M059J (cell line): Measurements from ENCODE around the gene TCF12. TPM values are rescaled to one million over a fixed set of nuclear protein-coding genes. Genes with fewer than 3 reads are reported as not detected.
"Not testable (repeated sequence)": the region's sequence is repeated elsewhere in the genome, so short reads cannot be mapped to it uniquely, and the experiment has no call there.

ENCODE experiments used
- DNase-seq: peaks from one replicate; pipeline ENCODE4 v3.0.0-alpha.2; 2012; ENCODE audit warnings: low read depth
- total RNA-seq: library from RNA; depleted of rRNA; stranded (reverse); fragments of >200 nt; shearing (Covaris generic); gene quantifications from 2 replicates; pipeline ENCODE4 v1.2.3, GENCODE V29; 2014

TCF12 gene
- total RNA-seq, 1 experiment from 2014 or later, result 51.7 TPM

DNA sequence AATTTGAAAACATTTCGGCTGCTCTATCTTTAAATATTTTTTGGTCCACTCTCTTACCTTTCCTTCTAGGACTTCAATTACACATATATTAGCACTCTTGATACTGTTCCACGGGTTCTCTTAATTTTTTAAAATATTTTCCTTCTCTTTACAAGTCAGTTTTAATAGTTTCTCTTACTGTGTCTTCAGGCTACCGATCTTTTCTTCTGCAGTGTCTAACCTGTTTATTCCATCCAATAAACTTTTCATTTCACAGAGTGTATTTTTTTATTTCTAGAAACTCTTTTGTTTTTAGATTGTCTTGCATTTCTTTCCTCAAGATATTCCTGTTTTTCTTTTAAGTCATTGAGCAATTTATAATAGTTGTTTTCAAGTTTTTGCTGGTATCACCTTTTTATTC lies 27.7 kb downstream of the TCF12 start:
- no peak for DNase-seq

DNA sequence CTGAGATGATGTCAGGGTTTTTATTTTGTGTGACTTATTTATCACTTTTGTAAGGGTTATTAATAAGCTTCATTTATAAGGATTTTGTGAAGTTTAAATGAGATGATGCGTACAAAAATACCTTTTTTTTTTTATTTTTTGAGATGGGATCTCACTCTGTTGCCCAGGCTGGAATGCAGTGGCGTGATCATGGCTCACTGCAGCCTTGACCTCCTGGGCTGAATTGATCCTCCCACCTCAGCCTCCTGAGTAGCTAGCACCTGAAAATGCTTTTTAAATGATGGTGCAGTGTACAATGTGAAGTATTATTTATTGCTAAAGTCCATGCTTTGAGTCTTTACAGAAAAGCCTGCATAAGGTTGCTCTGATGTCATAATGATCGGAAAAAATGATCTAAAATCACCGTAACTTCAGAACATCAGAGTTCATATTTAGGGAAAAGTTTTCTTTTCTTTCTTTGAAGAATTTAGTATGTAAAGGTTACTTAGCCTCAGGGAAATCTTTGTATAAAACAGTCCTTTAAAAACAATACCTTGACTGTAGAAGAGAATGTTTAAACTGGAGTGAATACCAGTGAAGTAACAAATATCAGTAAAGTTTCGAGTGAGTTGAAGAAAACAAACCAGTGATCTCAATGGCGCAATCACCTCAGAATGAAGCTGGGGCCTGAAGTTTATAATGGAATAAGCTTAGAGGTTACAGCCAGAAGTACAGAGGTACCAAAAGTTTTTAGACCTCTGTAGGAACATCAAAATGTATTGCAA lies 29.7 kb downstream of the TCF12 start:
- no peak for DNase-seq

GRCh38 chr15:56948764-56949101 lies 30.3 kb downstream of the TCF12 start:
- no peak for DNase-seq

GRCh38 chr15:56950979-56951378 lies 32.5 kb downstream of the TCF12 start:
- no peak for DNase-seq

DNA sequence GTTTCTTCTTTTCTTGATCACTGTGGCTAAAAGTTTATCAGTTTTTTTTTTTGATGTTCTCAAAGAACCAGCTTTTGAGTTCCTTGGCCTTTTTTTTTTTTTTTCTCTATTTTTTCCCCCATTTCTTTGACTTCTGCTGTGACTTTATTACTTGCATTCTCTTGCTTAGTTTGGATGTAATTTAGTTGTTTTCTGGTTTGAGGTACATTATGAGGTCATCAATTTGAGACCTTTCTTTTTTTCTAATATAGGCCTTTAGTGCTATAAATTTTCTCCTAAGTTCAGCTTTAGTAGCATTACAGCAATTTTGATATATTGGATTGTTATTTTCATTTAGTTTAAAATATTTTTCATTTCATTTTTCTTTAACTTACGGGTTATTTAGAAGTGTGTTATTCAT lies 35.3 kb downstream of the TCF12 start:
- no peak for DNase-seq

DNA sequence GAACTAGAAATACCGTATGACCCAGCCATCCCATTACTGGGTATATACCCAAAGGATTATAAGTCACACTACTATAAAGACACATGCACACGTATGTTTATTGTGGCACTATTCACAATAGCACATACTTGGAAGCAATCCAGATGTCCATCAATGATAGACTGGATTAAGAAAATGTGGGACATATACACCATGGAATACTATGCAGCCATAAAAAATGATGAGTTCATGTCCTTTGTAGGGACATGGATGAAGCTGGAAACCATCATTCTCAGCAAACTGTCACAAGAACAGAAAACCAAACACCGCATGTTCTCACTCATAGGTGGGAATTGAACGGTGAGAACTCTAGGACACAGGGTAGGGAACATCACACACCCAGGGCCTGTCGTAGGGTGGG lies 36.6 kb downstream of the TCF12 start:
- not testable (repeated sequence) for DNase-seq

DNA sequence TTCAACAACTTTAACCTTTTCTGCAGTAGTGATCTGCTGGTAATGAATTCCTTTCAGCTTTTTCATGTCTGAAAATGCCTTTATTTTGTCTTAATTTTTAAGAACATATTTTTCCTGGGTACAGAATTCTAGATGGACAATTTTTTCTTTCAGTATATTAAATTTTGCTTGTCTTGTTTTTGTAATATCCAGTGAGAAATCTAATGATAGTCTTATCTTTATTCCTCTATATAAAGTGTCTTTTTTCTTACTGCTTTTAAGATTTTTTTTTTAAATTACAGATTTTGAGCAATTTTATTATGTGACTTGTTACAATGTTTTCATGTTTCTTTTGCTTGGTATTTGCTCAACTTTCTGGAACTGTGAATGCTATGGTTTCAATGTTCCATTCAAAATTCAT lies 38.1 kb downstream of the TCF12 start:
- no peak for DNase-seq

GRCh38 chr15:56957812-56958406 lies 39.5 kb downstream of the TCF12 start:
- DNase-seq, result no peak

DNA sequence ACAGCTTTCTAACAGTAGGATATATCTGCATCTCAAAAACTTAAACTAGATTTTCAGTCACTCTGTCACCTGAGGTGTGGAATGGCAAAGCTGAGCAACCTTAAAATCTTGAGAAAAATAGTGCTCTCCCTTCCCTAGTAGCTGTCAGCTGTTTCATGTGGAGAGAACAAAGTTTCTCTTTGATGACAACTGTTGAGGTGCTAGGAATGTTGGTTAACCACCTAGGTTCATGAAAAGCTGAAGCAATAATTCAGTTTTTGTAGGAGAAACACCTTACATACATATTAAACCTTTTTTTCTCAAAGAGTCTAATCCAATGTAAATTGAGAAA lies 40.8 kb downstream of the TCF12 start:
- no peak for DNase-seq

DNA sequence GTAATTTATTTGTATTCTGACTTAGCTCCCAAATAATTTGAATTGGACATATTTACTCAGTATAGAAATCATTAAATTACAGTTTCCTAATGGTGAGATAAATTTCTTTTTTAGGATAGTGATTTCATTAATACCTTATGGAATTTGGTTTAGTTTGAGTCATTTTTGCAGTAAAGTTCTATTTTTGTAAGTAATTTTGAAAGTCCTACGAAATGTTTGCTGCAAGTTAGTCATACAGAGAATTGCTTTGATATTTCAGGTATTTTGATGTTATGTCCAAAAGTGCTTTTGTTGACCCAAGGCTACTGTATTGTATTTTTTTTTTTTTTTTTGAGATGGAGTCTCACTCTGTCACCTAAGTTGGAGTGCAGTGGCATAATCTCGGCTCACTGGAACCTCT lies 41.7 kb downstream of the TCF12 start:
- no peak for DNase-seq

- DNase-seq, result no peak
These were observed 44.7 kb downstream of the TCF12 start for GRCh38 chr15:56963126-56963525.

- no peak for DNase-seq
These were observed 45.3 kb downstream of the TCF12 start for GRCh38 chr15:56963710-56964109.

- DNase-seq, result peak; percentile 49
These were observed 45.7 kb downstream of the TCF12 start for GRCh38 chr15:56964182-56964581.

DNA sequence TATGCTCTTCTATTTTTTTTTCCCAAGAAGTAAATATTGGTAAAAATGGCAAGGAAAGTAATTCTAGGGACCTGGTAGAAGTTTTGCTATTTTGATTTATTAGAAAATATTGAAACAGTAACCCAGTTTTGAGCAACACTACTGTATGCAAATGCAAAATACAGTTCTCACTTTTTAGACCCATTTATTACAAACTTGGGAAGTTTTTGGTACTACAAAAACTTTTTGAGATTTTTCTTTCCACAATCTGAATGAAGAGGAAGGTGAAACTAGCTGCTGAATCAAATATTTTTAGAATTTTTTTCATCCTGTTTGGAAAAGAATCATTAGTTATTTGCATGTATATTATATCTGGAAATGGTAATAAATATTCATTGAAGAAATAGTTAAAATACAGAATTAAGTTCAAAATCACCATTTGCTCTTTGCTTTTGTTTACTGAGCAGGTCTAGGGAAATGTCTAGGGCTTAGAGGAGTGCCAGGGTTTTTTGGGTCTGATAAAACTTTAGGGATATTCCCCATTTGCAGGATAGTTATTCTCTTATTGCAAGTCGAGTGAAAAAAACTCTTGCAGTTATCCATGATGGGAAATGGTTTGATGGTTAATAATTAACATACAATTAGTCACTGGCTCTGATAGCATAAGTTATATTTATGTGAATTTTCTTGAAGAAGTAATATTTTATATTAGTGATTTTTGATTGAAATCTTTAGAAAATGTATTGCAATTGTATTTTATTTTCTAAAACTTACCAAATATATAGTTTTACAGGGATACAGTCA lies 47.0 kb downstream of the TCF12 start:
- DNase-seq, result no peak

DNA sequence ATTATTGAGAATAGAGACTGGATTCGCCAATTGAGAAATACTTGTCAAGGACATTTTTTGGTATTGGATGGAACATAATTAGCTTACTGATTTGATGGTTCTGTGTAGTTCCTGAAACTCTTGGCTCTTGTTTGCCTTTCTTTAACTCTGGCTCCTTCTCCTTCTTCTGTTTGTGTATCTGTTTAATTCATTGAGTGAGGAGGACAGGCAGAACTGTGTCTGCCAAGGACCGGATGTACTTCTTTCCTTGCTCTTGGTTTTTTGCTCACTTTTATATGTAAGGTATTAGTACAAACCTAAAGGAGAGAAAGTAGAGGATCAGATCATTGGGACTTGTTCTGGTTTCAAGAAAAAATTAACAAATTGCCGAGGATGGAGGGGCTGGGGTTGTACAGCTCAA lies 48.9 kb downstream of the TCF12 start:
- DNase-seq, result no peak

- no peak for DNase-seq
These were observed 49.8 kb downstream of the TCF12 start for GRCh38 chr15:56968256-56968655.

GRCh38 chr15:56968821-56969220 lies 50.4 kb downstream of the TCF12 start:
- no peak for DNase-seq

GRCh38 chr15:56969265-56969895 lies 50.9 kb downstream of the TCF12 start:
- DNase-seq, result no peak

DNA sequence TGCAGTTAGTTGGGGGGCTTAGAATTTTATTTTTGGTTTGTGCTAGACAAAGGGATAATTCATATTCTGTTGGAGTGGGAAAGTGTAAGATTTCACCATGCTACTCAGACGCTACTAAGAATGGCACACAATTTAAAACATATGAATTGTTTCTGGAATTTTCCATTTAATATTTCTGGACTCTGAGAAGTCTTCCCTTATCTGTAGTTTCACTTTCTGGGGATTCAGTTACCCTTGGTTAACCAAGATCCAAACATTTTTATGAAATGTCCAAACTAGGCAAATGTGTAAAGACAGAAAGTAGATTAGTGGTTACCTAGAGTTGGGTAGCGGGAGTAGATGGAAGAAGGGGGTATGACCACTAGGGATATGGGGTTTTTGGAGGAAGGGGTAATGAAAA lies 53.1 kb downstream of the TCF12 start:
- DNase-seq, result no peak

GRCh38 chr15:56972016-56972415 lies 53.6 kb downstream of the TCF12 start:
- no peak for DNase-seq

DNA sequence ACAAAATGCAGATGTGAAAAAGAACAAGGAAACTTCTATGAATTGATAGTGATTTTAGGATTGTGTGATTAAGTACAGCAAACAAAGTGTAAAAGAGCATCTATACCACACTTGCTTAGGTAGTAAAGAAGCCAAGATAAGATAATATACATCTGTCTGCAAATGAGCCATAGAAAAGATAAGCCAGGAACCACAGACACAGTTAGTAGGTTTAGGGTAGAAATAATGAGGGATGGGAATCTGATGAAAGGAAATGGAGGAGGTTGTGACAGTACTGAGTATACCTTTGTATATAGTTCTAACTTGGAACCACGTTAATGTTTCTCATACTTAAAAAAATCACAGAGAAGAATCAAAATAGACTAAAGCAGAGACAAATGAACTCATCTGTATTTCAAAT lies 54.0 kb downstream of the TCF12 start:
- no peak for DNase-seq

DNA sequence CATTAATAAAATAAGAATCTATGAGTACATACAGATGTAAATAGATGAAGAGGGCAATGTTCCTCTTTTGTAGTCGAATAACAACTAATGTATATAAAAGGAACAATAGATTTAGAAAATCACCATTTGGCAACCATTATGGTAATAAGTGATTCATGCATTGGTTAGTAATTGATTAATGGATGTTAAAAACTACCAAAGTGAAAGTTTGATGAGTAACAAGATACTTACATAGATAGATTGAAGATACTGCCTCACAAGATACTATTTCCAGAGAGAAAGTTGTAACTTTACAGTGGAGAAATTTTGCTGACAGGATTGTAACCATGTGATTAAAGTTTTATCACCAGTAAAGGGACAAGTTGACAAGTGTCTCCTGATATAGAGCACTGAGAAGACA lies 55.0 kb downstream of the TCF12 start:
- no peak for DNase-seq

DNA sequence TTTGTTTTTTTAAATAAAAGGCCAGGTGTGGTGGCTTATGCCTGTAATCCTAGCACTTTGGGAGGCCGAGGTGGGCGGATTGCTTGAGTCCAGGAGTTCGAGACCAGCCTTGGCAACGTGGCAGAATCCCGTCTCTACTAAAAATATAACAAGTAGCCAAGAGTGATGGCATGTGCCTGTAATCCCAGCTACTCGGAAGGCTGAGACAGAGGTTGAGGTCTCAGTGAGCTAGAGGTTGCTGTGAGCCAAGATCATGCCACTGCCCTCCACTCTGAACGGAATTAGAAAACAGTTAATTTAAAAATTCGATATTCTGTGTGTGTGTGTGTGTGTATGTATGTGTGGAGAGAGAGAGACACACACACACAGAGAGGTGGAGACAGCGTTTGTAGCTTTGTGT lies 58.8 kb downstream of the TCF12 start:
- DNase-seq, result no peak
